ENCODE data around the gene EML3. TPM values are rescaled to one million over a fixed set of nuclear protein-coding genes. Genes with fewer than 3 reads are reported as not detected.
A peak's percentile ranks its signal among the peaks of the same experiment; 100 is the strongest.

Gene EML3, protein sequence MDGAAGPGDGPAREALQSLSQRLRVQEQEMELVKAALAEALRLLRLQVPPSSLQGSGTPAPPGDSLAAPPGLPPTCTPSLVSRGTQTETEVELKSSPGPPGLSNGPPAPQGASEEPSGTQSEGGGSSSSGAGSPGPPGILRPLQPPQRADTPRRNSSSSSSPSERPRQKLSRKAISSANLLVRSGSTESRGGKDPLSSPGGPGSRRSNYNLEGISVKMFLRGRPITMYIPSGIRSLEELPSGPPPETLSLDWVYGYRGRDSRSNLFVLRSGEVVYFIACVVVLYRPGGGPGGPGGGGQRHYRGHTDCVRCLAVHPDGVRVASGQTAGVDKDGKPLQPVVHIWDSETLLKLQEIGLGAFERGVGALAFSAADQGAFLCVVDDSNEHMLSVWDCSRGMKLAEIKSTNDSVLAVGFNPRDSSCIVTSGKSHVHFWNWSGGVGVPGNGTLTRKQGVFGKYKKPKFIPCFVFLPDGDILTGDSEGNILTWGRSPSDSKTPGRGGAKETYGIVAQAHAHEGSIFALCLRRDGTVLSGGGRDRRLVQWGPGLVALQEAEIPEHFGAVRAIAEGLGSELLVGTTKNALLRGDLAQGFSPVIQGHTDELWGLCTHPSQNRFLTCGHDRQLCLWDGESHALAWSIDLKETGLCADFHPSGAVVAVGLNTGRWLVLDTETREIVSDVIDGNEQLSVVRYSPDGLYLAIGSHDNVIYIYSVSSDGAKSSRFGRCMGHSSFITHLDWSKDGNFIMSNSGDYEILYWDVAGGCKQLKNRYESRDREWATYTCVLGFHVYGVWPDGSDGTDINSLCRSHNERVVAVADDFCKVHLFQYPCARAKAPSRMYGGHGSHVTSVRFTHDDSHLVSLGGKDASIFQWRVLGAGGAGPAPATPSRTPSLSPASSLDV
- 100 to 1,000 TPM in 2 of 4 donors, 10 to 100 TPM in 2; 64.9 to 138 (median 93.9) TPM for total RNA-seq

DNA sequence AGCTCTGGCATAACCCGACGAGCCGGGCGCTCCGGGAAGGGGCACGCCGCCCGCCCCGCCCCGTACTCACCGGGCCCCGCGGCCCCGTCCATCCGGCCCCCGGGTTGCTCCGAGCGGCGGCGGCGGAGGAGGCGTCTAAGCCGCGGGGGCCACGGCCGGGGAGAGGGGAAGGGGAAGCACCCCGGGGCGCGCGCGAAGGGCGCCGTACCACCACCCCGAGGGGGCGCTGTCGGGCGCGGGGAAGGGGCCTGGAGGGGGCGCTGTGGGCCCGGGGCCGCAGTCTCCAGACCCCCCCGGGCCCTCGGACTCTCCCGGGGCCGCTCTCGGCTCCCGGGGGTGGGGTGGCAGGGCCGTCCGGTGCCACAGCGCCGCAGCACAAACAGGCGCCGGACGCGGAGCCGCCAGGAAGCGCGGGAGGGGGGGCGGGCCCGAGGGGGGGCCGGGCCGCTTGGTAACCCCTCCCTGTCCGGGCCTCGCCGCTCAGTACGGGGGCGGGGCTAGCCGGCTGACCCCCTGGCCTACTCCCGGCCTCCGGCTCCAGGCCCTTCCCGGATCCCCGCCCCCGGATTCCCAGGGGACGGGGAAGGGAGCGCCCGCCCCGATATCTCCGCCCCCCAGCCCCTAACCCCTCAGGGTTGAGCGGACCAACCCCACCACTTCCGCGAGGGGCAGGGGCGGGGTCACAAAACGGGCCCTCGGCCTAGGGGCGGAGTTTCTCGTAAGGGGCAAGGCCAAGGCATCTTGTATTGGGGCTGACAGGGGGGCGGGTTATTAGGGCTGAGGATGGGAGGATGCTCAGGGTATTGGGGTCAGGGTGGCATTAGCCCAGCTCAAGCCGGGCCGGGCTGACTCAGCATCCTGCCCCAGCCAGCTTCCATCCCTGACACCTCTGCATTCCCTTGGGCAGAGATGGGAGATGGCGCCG lies at the start of gene EML3, which contains the start of gene ROM1:
Gene EML3 (minus strand): TSS at position 410 of the 925 bp plus-strand sequence. CDS start 318 bp downstream, at position 92.
Gene ROM1 (plus strand): TSS at position 892 of the 925 bp plus-strand sequence. CDS start 25 bp downstream, at position 917.
- H3K27ac ChIP-seq = peak within 1 kb of the TSS; percentile 88 to 96 (median 95)
- H3K4me1 ChIP-seq = peaks cover 6 to 37% (median 16%) of the 10 kb centered on the region in 4 donors
- peaks cover 0 to 70% (median 0%) of the 10 kb centered on the region in 3 donors for H3K36me3 ChIP-seq
- TF ChIP-seq EP300 (IDR thresholded peaks at IDR 0.05) (peak; percentile 21 to 38), POLR2A (IDR thresholded peaks at IDR 0.05) (peak in 1 of 2 donors; percentile 40)
- TF ChIP-seq, protein P1, sequence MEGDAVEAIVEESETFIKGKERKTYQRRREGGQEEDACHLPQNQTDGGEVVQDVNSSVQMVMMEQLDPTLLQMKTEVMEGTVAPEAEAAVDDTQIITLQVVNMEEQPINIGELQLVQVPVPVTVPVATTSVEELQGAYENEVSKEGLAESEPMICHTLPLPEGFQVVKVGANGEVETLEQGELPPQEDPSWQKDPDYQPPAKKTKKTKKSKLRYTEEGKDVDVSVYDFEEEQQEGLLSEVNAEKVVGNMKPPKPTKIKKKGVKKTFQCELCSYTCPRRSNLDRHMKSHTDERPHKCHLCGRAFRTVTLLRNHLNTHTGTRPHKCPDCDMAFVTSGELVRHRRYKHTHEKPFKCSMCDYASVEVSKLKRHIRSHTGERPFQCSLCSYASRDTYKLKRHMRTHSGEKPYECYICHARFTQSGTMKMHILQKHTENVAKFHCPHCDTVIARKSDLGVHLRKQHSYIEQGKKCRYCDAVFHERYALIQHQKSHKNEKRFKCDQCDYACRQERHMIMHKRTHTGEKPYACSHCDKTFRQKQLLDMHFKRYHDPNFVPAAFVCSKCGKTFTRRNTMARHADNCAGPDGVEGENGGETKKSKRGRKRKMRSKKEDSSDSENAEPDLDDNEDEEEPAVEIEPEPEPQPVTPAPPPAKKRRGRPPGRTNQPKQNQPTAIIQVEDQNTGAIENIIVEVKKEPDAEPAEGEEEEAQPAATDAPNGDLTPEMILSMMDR (IDR thresholded peaks at IDR 0.05) = peak; percentile 97 to 99 (median 98)
- H3K27me3 ChIP-seq = no peaks in the 10 kb centered on the region
- WGBS, 2 donors = 0 to 2% methylated on average over 11 to 50 of the region's 91 CpGs
- H3K9me3 ChIP-seq = no peaks in the 10 kb centered on the region
- peak within 1 kb of the TSS; percentile 65 to 75 (median 71) for H3K4me3 ChIP-seq
- peak; percentile 79 to 89 for DNase-seq (ENCODE audit: low spot score in 2 of 2)

DNA sequence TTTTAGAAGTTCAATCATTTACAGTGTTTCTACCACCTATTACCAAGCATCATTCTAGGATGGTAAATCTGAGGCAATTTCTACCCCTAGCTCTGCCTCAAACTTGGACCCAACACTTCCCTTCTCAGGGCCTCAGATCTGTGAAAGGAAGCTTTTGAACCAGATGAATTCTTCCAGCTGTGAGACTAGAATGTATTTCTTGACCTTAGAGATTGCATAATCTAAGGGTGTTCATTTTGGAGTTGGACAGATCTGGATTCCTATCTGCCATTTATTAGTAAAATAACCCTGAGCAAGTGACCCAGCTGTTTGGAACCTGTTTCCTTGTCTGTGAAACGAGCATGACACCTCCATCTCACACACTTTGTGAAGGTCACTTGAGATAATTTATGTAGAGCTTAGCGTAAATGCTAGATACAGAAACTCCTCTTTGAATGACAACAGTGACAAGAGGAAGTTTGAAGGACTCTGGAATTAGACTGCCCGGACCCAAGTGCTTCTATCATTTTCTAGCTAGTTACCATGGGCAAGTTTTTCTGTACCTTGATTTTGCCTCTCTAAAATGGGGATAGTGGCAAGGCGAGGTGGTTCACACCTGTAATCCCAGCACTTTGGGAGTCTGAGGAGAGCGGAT lies 44.3 kb upstream of the EML3 start:
- peaks cover 0 to 4% (median 0%) of the 10 kb centered on the region in 3 donors for H3K36me3 ChIP-seq
- H3K27me3 ChIP-seq = no peaks in the 10 kb centered on the region
- no peak for TF ChIP-seq EP300 (IDR thresholded peaks at IDR 0.05)
- TF ChIP-seq, protein P1 (IDR thresholded peaks at IDR 0.05) = no peak
- no peak for TF ChIP-seq POLR2A (IDR thresholded peaks at IDR 0.05)
- no peaks in the 10 kb centered on the region for H3K9me3 ChIP-seq
- DNase-seq (ENCODE audit: low spot score in 2 of 2) = no peak
- H3K27ac ChIP-seq = no peak overlapping the region
- no peak overlapping the region for H3K4me3 ChIP-seq
- peaks cover 0 to 8% (median 6%) of the 10 kb centered on the region in 4 donors for H3K4me1 ChIP-seq
- WGBS, 2 donors = 62 to 66% methylated on average over 5 of the region's 5 CpGs

DNA sequence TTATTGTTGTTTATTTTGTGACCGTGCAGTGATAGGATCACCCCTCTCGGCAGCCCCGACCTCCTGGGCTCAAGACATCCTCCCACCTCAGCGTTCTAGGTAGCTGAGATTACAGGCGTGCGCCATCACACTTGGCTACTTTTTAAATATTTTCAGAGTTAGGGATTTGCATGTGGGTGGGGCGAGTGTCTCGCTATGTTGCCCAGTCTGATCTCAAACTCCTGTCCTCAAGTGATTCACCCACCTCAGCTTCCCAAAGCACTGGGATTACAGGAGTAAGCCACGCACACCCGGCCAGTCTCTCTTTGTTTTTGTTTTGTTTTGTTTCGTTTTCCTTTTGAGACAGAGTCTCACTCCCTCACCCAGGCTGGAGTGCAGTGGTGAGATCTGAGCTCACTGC lies 41.7 kb upstream of the EML3 start:
- DNase-seq (ENCODE audit: low spot score in 2 of 2) = no peak
- H3K27me3 ChIP-seq = no peaks in the 10 kb centered on the region
- TF ChIP-seq POLR2A (IDR thresholded peaks at IDR 0.05) (no peak), EP300 (IDR thresholded peaks at IDR 0.05) (no peak)
- TF ChIP-seq, protein P1 (IDR thresholded peaks at IDR 0.05) = no peak
- no peak overlapping the region for H3K27ac ChIP-seq
- no peak overlapping the region for H3K4me3 ChIP-seq
- H3K36me3 ChIP-seq = peaks cover 0 to 12% (median 0%) of the 10 kb centered on the region in 3 donors
- 86 to 91% methylated on average over 11 of the region's 11 CpGs for WGBS, 2 donors
- no peaks in the 10 kb centered on the region for H3K9me3 ChIP-seq
- H3K4me1 ChIP-seq = peaks cover 0 to 19% (median 13%) of the 10 kb centered on the region in 4 donors
